ENCODE data around the gene FRS3. TPM values are rescaled to one million over a fixed set of nuclear protein-coding genes. Genes with fewer than 3 reads are reported as not detected.

The FRS3 gene
- total RNA-seq, 5 donors from 2014 or later (not counting 1 experiment from before 2014, with no cell fraction given) = 5.2 to 10.4 (median 8.9) TPM

GRCh38 chr6:41736800-41737555, 42.7 kb downstream of the FRS3 start:
- H3K4me1 Mint-ChIP-seq = peaks cover 19 to 21% (median 20%) of the 10 kb centered on the region in 3 donors
- no peak overlapping the region for H3K4me3 Mint-ChIP-seq
- H3K4me1 ChIP-seq (ENCODE audit: control insufficient read depth in 1 of 2, extremely low read depth in 1 of 2, insufficient read depth in 2 of 2, low read length in 2 of 2) = peaks cover 19 to 25% of the 10 kb centered on the region in 2 experiments
- no peaks in the 10 kb centered on the region for H3K9me3 ChIP-seq
- H3K36me3 Mint-ChIP-seq = no peaks in the 10 kb centered on the region
- ATAC-seq (replicated peaks in 1 of 4) (no peak), DNase-seq (no peak)
- WGBS (ENCODE audit: insufficient coverage) = 84% methylated on average over 10 of the region's 13 CpGs
- H3K36me3 ChIP-seq (ENCODE audit: control insufficient read depth in 2 of 2, extremely low read depth in 1 of 2, insufficient read depth in 1 of 2, low read length in 1 of 2) = no peaks in the 10 kb centered on the region
- no peak overlapping the region for H3K27ac ChIP-seq (ENCODE audit: low read length)
- H3K9me3 Mint-ChIP-seq = no peaks in the 10 kb centered on the region
- peaks cover 0 to 13% of the 10 kb centered on the region in 2 experiments for H3K27me3 ChIP-seq (replicated peaks in 1 of 2; ENCODE audit: control insufficient read depth in 2 of 2, extremely low read depth in 1 of 2, insufficient read depth in 2 of 2, low read length in 1 of 2)
- no peaks in the 10 kb centered on the region for H3K27me3 Mint-ChIP-seq
- ChIA-PET CTCF (no interaction called here), POLR2A (interaction anchor here (0.6 kb wide), 2 partner anchors 30 to 436 kb away, joined by 3 to 4 read pairs; no protein-coding TSS in a partner anchor)
- no peak overlapping the region for H3K27ac Mint-ChIP-seq
- no peak overlapping the region for H3K4me3 ChIP-seq (ENCODE audit: control insufficient read depth in 1 of 2, extremely low read depth in 1 of 2, low read length in 1 of 2)

DNA sequence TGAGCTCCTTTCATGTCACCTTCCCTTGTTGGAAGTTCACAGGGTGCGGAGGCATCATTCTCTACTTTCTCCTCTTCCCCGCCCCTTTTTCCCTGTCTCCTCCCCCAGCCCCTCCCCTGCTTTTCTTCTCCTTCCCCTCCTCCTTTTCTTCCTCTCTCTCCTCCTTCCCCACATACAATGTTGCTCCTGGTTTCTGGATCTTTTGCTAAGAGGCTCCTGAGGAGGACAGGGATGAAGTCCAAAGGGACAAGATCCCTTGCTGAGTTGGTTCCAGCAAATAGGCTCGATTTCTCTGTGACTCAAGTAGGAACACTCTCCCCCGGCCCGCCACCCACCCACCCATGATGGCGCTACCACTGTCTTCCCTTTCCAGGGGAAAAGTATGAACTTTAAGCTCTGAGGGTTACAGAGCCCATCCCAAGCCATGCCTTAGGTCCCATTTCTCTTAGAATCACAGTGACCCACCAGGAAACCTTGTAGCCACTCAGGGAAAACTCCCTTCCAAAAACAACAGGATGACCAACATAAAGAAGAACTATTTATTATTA, 43.4 kb downstream of the FRS3 start:
- H3K9me3 ChIP-seq = no peaks in the 10 kb centered on the region
- H3K27ac ChIP-seq (ENCODE audit: low read length) = no peak overlapping the region
- ChIA-PET CTCF (no interaction called here), POLR2A (interaction anchor here (0.6 kb wide), 2 partner anchors 30 to 436 kb away, joined by 3 to 4 read pairs; no protein-coding TSS in a partner anchor)
- ATAC-seq (replicated peaks in 1 of 4) (no peak), DNase-seq (no peak)
- H3K4me3 ChIP-seq (ENCODE audit: control insufficient read depth in 1 of 2, extremely low read depth in 1 of 2, low read length in 1 of 2) = no peak overlapping the region
- Mint-ChIP-seq H3K27me3 (no peaks in the 10 kb centered on the region), H3K27ac (no peak overlapping the region), H3K4me1 (peaks cover 24 to 27% (median 25%) of the 10 kb centered on the region in 3 donors), H3K4me3 (peak overlapping the region in 1 of 3 donors; percentile 80), H3K9me3 (no peaks in the 10 kb centered on the region), H3K36me3 (no peaks in the 10 kb centered on the region)
- WGBS (ENCODE audit: insufficient coverage) = 94% methylated on average over 3 of the region's 6 CpGs
- H3K4me1 ChIP-seq (ENCODE audit: control insufficient read depth in 1 of 2, extremely low read depth in 1 of 2, insufficient read depth in 2 of 2, low read length in 2 of 2) = peaks cover 21 to 32% of the 10 kb centered on the region in 2 experiments
- H3K27me3 ChIP-seq (replicated peaks in 1 of 2; ENCODE audit: control insufficient read depth in 2 of 2, extremely low read depth in 1 of 2, insufficient read depth in 2 of 2, low read length in 1 of 2) = peaks cover 0 to 13% of the 10 kb centered on the region in 2 experiments
- no peaks in the 10 kb centered on the region for H3K36me3 ChIP-seq (ENCODE audit: control insufficient read depth in 2 of 2, extremely low read depth in 1 of 2, insufficient read depth in 1 of 2, low read length in 1 of 2)

DNA sequence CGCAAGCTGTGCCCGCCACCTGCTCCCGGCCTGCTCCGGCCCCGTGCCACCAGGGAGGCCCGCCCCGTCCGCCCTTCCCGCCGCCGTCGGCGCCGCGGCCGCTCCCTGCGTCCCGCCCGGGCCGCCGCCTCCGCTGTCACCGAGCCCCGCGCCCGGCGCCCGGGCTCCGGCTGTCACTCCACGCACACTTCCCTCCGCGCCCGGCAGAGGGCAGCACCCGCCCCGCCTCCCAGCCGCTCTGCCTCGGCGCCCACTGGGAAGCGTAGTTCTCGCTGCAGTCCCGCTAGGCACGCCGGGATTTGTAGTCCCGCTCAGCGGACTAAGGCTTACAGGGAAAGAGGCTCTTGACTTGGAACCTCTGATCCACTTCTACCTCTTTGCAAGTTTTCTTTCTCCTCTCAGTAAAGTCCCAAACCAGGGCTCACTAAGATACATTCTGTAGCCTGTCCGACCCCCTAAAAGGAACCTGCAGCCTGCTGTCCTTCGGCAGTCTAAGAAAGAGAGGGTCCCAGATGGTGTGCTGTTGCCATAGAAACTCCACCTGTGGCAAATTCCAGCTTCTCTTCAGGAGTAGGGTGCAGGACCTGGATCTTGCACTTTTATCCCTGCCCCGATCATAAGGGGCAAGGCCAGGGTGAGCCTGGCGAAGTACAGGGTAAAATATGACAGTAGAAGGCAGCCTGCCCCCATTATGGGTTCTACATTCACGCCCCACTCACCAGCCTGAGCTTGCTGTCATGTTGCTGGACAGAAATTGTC, 44.1 kb downstream of the FRS3 start, which contains the start of gene TFEB:
TSS of gene TFEB (minus strand) at position 182 of the 759 bp plus-strand sequence. CDS start 44,395 bp downstream, outside the sequence.
- Mint-ChIP-seq H3K36me3 (no peaks in the 10 kb centered on the region), H3K4me1 (peaks cover 26 to 33% (median 32%) of the 10 kb centered on the region in 3 donors), H3K9me3 (no peaks in the 10 kb centered on the region), H3K4me3 (peak within 1 kb of the TSS; percentile 80 to 84 (median 80)), H3K27me3 (no peaks in the 10 kb centered on the region), H3K27ac (peak within 1 kb of the TSS; percentile 55 to 77)
- no peaks in the 10 kb centered on the region for H3K36me3 ChIP-seq (ENCODE audit: control insufficient read depth in 2 of 2, extremely low read depth in 1 of 2, insufficient read depth in 1 of 2, low read length in 1 of 2)
- WGBS (ENCODE audit: insufficient coverage) = 2% methylated on average over 47 of the region's 50 CpGs
- peak; percentile 80 to 96 (median 91) for DNase-seq
- CTCF ChIA-PET = interaction anchor here in 1 of 2 donors (0.8 to 1.9 kb wide), 2 partner anchors 31 to 51 kb away, joined by 3 to 12 read pairs; partner anchors contain the start of gene TOMM6
- peak; percentile 68 to 82 (median 71) for ATAC-seq (replicated peaks in 1 of 4)
- peak within 1 kb of the TSS; percentile 79 for H3K27ac ChIP-seq (ENCODE audit: low read length)
- POLR2A ChIA-PET = no interaction called here
- peak within 1 kb of the TSS; percentile 60 to 75 for H3K4me3 ChIP-seq (ENCODE audit: control insufficient read depth in 1 of 2, extremely low read depth in 1 of 2, low read length in 1 of 2)
- H3K4me1 ChIP-seq (ENCODE audit: control insufficient read depth in 1 of 2, extremely low read depth in 1 of 2, insufficient read depth in 2 of 2, low read length in 2 of 2) = peaks cover 21 to 39% of the 10 kb centered on the region in 2 experiments
- no peaks in the 10 kb centered on the region for H3K9me3 ChIP-seq
- H3K27me3 ChIP-seq (replicated peaks in 1 of 2; ENCODE audit: control insufficient read depth in 2 of 2, extremely low read depth in 1 of 2, insufficient read depth in 2 of 2, low read length in 1 of 2) = peaks cover 0 to 13% of the 10 kb centered on the region in 2 experiments

GRCh38 chr6:41734666-41735426, 44.9 kb downstream of the FRS3 start:
- Histone ChIP-seq H3K27me3 (replicated peaks in 1 of 2; ENCODE audit: control insufficient read depth in 2 of 2, extremely low read depth in 1 of 2, insufficient read depth in 2 of 2, low read length in 1 of 2) (peaks cover 0 to 9% of the 10 kb centered on the region in 2 experiments), H3K9me3 (no peaks in the 10 kb centered on the region)
- H3K4me1 Mint-ChIP-seq = peaks cover 34 to 41% (median 38%) of the 10 kb centered on the region in 3 donors

GRCh38 chr6:41733707-41734665, 45.7 kb downstream of the FRS3 start:
- DNase-seq (peak; percentile 41 to 86 (median 66)), ATAC-seq (replicated peaks in 1 of 4) (peak; percentile 65 to 74 (median 74))
- Histone ChIP-seq H3K9me3 (no peaks in the 10 kb centered on the region), H3K36me3 (ENCODE audit: control insufficient read depth in 2 of 2, extremely low read depth in 1 of 2, insufficient read depth in 1 of 2, low read length in 1 of 2) (no peaks in the 10 kb centered on the region), H3K4me1 (ENCODE audit: control insufficient read depth in 1 of 2, extremely low read depth in 1 of 2, insufficient read depth in 2 of 2, low read length in 2 of 2) (peaks cover 27 to 55% of the 10 kb centered on the region in 2 experiments), H3K4me3 (ENCODE audit: control insufficient read depth in 1 of 2, extremely low read depth in 1 of 2, low read length in 1 of 2) (peak overlapping the region; percentile 49 to 75), H3K27ac (ENCODE audit: low read length) (peak overlapping the region; percentile 86), H3K27me3 (replicated peaks in 1 of 2; ENCODE audit: control insufficient read depth in 2 of 2, extremely low read depth in 1 of 2, insufficient read depth in 2 of 2, low read length in 1 of 2) (peaks cover 0 to 2% of the 10 kb centered on the region in 2 experiments)
- no peaks in the 10 kb centered on the region for H3K36me3 Mint-ChIP-seq
- WGBS (ENCODE audit: insufficient coverage) = 5% methylated on average over 65 of the region's 73 CpGs
- H3K9me3 Mint-ChIP-seq = no peaks in the 10 kb centered on the region
- H3K4me1 Mint-ChIP-seq = peaks cover 35 to 50% (median 43%) of the 10 kb centered on the region in 3 donors
- peak overlapping the region; percentile 73 to 85 for H3K27ac Mint-ChIP-seq
- ChIA-PET CTCF (interaction anchor here (0.6 to 1.9 kb wide), 9 partner anchors 25 to 317 kb away, joined by 3 to 12 read pairs (median 3); partner anchors contain the start of genes FRS3 (in 1 of the 2), TAF8 (in 1 of the 2) and TOMM6 (in 1 of the 2)), POLR2A (interaction anchor here (0.6 to 0.7 kb wide), 5 partner anchors 12 to 1325 kb away, joined by 3 to 6 read pairs (median 3); partner anchors contain the start of gene MRPL2 (in 1 of the 2))
- peak overlapping the region; percentile 76 to 83 (median 80) for H3K4me3 Mint-ChIP-seq
- H3K27me3 Mint-ChIP-seq = no peaks in the 10 kb centered on the region

More at GRCh38 chr6:41734666-41735426, 44.9 kb downstream of the FRS3 start:
- CTCF ChIA-PET = interaction anchor here (0.7 to 1.9 kb wide), 8 partner anchors 26 to 316 kb away, joined by 3 to 12 read pairs (median 3); partner anchors contain the start of genes FRS3 (in 1 of the 2), TAF8 (in 1 of the 2) and TOMM6 (in 1 of the 2)
- Mint-ChIP-seq H3K27ac (no peak overlapping the region), H3K9me3 (no peaks in the 10 kb centered on the region), H3K27me3 (no peaks in the 10 kb centered on the region), H3K36me3 (no peaks in the 10 kb centered on the region), H3K4me3 (peak overlapping the region; percentile 80 to 84 (median 80))
- H3K4me1 ChIP-seq (ENCODE audit: control insufficient read depth in 1 of 2, extremely low read depth in 1 of 2, insufficient read depth in 2 of 2, low read length in 2 of 2) = peaks cover 23 to 47% of the 10 kb centered on the region in 2 experiments
- POLR2A ChIA-PET = interaction anchor here (0.6 kb wide), 3 partner anchors 13 to 1196 kb away, joined by 3 to 6 read pairs (median 3); no protein-coding TSS in a partner anchor
- WGBS (ENCODE audit: insufficient coverage) = under 1% methylated on average over 57 of the region's 76 CpGs
- ATAC-seq (replicated peaks in 1 of 4) = peak; percentile 48 to 65 (median 60)
- peak; percentile 15 to 78 (median 53) for DNase-seq
- H3K4me3 ChIP-seq (ENCODE audit: control insufficient read depth in 1 of 2, extremely low read depth in 1 of 2, low read length in 1 of 2) = peak overlapping the region; percentile 60 to 75
- H3K27ac ChIP-seq (ENCODE audit: low read length) = peak overlapping the region; percentile 79
- no peaks in the 10 kb centered on the region for H3K36me3 ChIP-seq (ENCODE audit: control insufficient read depth in 2 of 2, extremely low read depth in 1 of 2, insufficient read depth in 1 of 2, low read length in 1 of 2)

Measured in T-cell (primary cell).